ENCODE data around the gene MED29.

MED29 gene

GRCh38 chr19:39402346-39403300, 11.4 kb downstream of the MED29 start:
- Histone ChIP-seq H3K4me1 (ENCODE audit: insufficient read depth, low read length) (peaks cover 25% of the 10 kb centered on the region; the same call in 1 of the 2 replicates), H3K9me3 (ENCODE audit: insufficient read depth, low read depth, low read length) (no peaks in the 10 kb centered on the region), H3K27ac (ENCODE audit: low read length) (peak overlapping the region; percentile 90), H3K9ac (ENCODE audit: low read depth, low read length) (peak overlapping the region; percentile 90), H3K4me3 (ENCODE audit: low read length) (peak overlapping the region; percentile 66), H3K27me3 (ENCODE audit: insufficient read depth, low read length) (no peaks in the 10 kb centered on the region; the same call in 1 of the 2 replicates), H3K36me3 (ENCODE audit: insufficient read depth, low read depth, low read length) (no peaks in the 10 kb centered on the region)

- peak overlapping the region; percentile 66 for H3K4me3 ChIP-seq (ENCODE audit: low read length)
- peak overlapping the region; percentile 90 for H3K9ac ChIP-seq (ENCODE audit: low read depth, low read length)
- H3K36me3 ChIP-seq (ENCODE audit: insufficient read depth, low read depth, low read length) = peaks cover 7% of the 10 kb centered on the region; the same call in 1 of the 2 replicates
- H3K27me3 ChIP-seq (ENCODE audit: insufficient read depth, low read length) = no peaks in the 10 kb centered on the region; the same call in 1 of the 2 replicates
- peaks cover 26% of the 10 kb centered on the region; the same call in 1 of the 2 replicates for H3K4me1 ChIP-seq (ENCODE audit: insufficient read depth, low read length)
- H3K27ac ChIP-seq (ENCODE audit: low read length) = peak overlapping the region; percentile 90
- H3K9me3 ChIP-seq (ENCODE audit: insufficient read depth, low read depth, low read length) = no peaks in the 10 kb centered on the region
Measured at GRCh38 chr19:39403331-39404312, 12.4 kb downstream of the MED29 start.

- peaks cover 30% of the 10 kb centered on the region; the same call in 1 of the 2 replicates for H3K4me1 ChIP-seq (ENCODE audit: insufficient read depth, low read length)
Measured at GRCh38 chr19:39405261-39405957, 14.2 kb downstream of the MED29 start.

GRCh38 chr19:39405958-39406655, 14.9 kb downstream of the MED29 start:
- Histone ChIP-seq H3K27ac (ENCODE audit: low read length) (peak overlapping the region; percentile 12), H3K4me3 (ENCODE audit: low read length) (peak overlapping the region; percentile 96), H3K36me3 (ENCODE audit: insufficient read depth, low read depth, low read length) (peaks cover 9% of the 10 kb centered on the region; the same call in 1 of the 2 replicates), H3K9ac (ENCODE audit: low read depth, low read length) (peak overlapping the region; percentile 61; the same call in 1 of the 2 replicates), H3K4me1 (ENCODE audit: insufficient read depth, low read length) (peaks cover 36% of the 10 kb centered on the region), H3K27me3 (ENCODE audit: insufficient read depth, low read length) (no peaks in the 10 kb centered on the region; the same call in 1 of the 2 replicates), H3K9me3 (ENCODE audit: insufficient read depth, low read depth, low read length) (no peaks in the 10 kb centered on the region)

More at GRCh38 chr19:39405261-39405957, 14.2 kb downstream of the MED29 start:
- Histone ChIP-seq H3K27me3 (ENCODE audit: insufficient read depth, low read length) (no peaks in the 10 kb centered on the region; the same call in 1 of the 2 replicates), H3K27ac (ENCODE audit: low read length) (no peak overlapping the region), H3K9ac (ENCODE audit: low read depth, low read length) (no peak overlapping the region), H3K4me3 (ENCODE audit: low read length) (no peak overlapping the region), H3K36me3 (ENCODE audit: insufficient read depth, low read depth, low read length) (peaks cover 9% of the 10 kb centered on the region; the same call in 1 of the 2 replicates), H3K9me3 (ENCODE audit: insufficient read depth, low read depth, low read length) (no peaks in the 10 kb centered on the region)

- Histone ChIP-seq H3K27ac (ENCODE audit: low read length) (peak within 1 kb of the TSS; percentile 12), H3K9ac (ENCODE audit: low read depth, low read length) (peak within 1 kb of the TSS; percentile 90; the same call in 1 of the 2 replicates), H3K4me3 (ENCODE audit: low read length) (peak within 1 kb of the TSS; percentile 96), H3K4me1 (ENCODE audit: insufficient read depth, low read length) (peaks cover 37% of the 10 kb centered on the region), H3K9me3 (ENCODE audit: insufficient read depth, low read depth, low read length) (no peaks in the 10 kb centered on the region), H3K27me3 (ENCODE audit: insufficient read depth, low read length) (no peaks in the 10 kb centered on the region; the same call in 1 of the 2 replicates), H3K36me3 (ENCODE audit: insufficient read depth, low read depth, low read length) (peaks cover 9% of the 10 kb centered on the region; the same call in 1 of the 2 replicates)
Measured at GRCh38 chr19:39406656-39407409, 15.7 kb downstream of the MED29 start, which contains the start of gene ZFP36. Gene ZFP36, plus strand, starts transcription at chr19:39406847. Its CDS starts 58 bp downstream, at chr19:39406905.

GRCh38 chr19:39407410-39407659, 16.2 kb downstream of the MED29 start:
- H3K4me3 ChIP-seq (ENCODE audit: low read length) = peak overlapping the region; percentile 96
- H3K27me3 ChIP-seq (ENCODE audit: insufficient read depth, low read length) = no peaks in the 10 kb centered on the region; the same call in 1 of the 2 replicates
- H3K9ac ChIP-seq (ENCODE audit: low read depth, low read length) = peak overlapping the region; percentile 90; the same call in 1 of the 2 replicates
- peaks cover 9% of the 10 kb centered on the region; the same call in 1 of the 2 replicates for H3K36me3 ChIP-seq (ENCODE audit: insufficient read depth, low read depth, low read length)
- no peak overlapping the region for H3K27ac ChIP-seq (ENCODE audit: low read length)
- no peaks in the 10 kb centered on the region for H3K9me3 ChIP-seq (ENCODE audit: insufficient read depth, low read depth, low read length)
- peaks cover 32% of the 10 kb centered on the region for H3K4me1 ChIP-seq (ENCODE audit: insufficient read depth, low read length)

DNA sequence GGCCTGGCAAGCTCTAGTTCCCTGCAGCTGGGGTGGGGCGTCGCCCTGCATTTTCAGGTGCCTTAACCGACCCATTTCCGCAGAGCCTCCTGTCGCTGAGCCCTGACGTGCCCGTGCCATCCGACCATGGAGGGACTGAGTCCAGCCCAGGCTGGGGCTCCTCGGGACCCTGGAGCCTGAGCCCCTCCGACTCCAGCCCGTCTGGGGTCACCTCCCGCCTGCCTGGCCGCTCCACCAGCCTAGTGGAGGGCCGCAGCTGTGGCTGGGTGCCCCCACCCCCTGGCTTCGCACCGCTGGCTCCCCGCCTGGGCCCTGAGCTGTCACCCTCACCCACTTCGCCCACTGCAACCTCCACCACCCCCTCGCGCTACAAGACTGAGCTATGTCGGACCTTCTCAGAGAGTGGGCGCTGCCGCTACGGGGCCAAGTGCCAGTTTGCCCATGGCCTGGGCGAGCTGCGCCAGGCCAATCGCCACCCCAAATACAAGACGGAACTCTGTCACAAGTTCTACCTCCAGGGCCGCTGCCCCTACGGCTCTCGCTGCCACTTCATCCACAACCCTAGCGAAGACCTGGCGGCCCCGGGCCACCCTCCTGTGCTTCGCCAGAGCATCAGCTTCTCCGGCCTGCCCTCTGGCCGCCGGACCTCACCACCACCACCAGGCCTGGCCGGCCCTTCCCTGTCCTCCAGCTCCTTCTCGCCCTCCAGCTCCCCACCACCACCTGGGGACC, 16.6 kb downstream of the MED29 start:
- Histone ChIP-seq H3K9ac (ENCODE audit: low read depth, low read length) (peak overlapping the region; percentile 90; the same call in 1 of the 2 replicates), H3K9me3 (ENCODE audit: insufficient read depth, low read depth, low read length) (no peaks in the 10 kb centered on the region), H3K4me1 (ENCODE audit: insufficient read depth, low read length) (peaks cover 32% of the 10 kb centered on the region), H3K27me3 (ENCODE audit: insufficient read depth, low read length) (no peaks in the 10 kb centered on the region; the same call in 1 of the 2 replicates), H3K36me3 (ENCODE audit: insufficient read depth, low read depth, low read length) (peaks cover 9% of the 10 kb centered on the region; the same call in 1 of the 2 replicates), H3K27ac (ENCODE audit: low read length) (no peak overlapping the region), H3K4me3 (ENCODE audit: low read length) (peak overlapping the region; percentile 96; the same call in 1 of the 2 replicates)

DNA sequence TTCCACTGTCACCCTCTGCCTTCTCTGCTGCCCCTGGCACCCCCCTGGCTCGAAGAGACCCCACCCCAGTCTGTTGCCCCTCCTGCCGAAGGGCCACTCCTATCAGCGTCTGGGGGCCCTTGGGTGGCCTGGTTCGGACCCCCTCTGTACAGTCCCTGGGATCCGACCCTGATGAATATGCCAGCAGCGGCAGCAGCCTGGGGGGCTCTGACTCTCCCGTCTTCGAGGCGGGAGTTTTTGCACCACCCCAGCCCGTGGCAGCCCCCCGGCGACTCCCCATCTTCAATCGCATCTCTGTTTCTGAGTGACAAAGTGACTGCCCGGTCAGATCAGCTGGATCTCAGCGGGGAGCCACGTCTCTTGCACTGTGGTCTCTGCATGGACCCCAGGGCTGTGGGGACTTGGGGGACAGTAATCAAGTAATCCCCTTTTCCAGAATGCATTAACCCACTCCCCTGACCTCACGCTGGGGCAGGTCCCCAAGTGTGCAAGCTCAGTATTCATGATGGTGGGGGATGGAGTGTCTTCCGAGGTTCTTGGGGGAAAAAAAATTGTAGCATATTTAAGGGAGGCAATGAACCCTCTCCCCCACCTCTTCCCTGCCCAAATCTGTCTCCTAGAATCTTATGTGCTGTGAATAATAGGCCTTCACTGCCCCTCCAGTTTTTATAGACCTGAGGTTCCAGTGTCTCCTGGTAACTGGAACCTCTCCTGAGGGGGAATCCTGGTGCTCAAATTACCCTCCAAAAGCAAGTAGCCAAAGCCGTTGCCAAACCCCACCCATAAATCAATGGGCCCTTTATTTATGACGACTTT, 17.4 kb downstream of the MED29 start:
- no peak overlapping the region for H3K27ac ChIP-seq (ENCODE audit: low read length)
- H3K9me3 ChIP-seq (ENCODE audit: insufficient read depth, low read depth, low read length) = no peaks in the 10 kb centered on the region
- no peaks in the 10 kb centered on the region; the same call in 1 of the 2 replicates for H3K27me3 ChIP-seq (ENCODE audit: insufficient read depth, low read length)
- peaks cover 9% of the 10 kb centered on the region; the same call in 1 of the 2 replicates for H3K36me3 ChIP-seq (ENCODE audit: insufficient read depth, low read depth, low read length)
- H3K9ac ChIP-seq (ENCODE audit: low read depth, low read length) = no peak overlapping the region; the same call in 1 of the 2 replicates
- peaks cover 32% of the 10 kb centered on the region for H3K4me1 ChIP-seq (ENCODE audit: insufficient read depth, low read length)
- peak overlapping the region; percentile 92 for H3K4me3 ChIP-seq (ENCODE audit: low read length)

All from iPS-20b (cell line).